A549 treated with AZD9567 at 1 μM for 4 hours (cell line): ENCODE results near the gene OR2D2. TPM values are rescaled to one million over a fixed set of nuclear protein-coding genes. Genes with fewer than 3 reads are reported as not detected.

ENCODE experiments used
- total RNA-seq: library from RNA; stranded (reverse); fragments of 200-300 nt; extraction: Qiagen RNA extraction; gene quantifications from 5 replicates; pipeline ENCODE4 v1.2.3, GENCODE V29; 2022; ENCODE audit not compliant: insufficient read depth

Gene OR2D2, protein sequence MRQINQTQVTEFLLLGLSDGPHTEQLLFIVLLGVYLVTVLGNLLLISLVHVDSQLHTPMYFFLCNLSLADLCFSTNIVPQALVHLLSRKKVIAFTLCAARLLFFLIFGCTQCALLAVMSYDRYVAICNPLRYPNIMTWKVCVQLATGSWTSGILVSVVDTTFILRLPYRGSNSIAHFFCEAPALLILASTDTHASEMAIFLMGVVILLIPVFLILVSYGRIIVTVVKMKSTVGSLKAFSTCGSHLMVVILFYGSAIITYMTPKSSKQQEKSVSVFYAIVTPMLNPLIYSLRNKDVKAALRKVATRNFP
- not detected in 5 replicates for total RNA-seq

DNA sequence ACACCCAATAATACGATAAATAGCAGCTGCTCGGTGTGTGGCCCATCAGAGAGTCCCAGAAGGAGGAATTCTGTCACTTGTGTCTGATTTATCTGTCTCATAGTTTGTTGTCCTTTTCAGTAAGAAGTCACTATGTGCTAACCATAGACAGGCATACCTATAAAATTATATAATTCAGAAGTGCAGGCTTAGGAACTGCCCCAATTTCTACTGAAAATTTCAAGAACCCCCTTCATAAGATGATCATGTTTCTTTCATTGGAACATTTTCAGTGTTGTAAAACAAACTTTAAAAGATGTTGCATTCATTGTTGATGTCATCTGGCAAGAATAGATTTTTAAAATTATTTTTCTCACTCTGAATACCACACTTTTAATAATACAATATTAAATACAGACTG lies at the start of gene OR2D2:
Gene OR2D2, minus strand, starts transcription at position 101 of the 400 bp plus-strand sequence. Its CDS starts 0 bp downstream, at position 101.

DNA sequence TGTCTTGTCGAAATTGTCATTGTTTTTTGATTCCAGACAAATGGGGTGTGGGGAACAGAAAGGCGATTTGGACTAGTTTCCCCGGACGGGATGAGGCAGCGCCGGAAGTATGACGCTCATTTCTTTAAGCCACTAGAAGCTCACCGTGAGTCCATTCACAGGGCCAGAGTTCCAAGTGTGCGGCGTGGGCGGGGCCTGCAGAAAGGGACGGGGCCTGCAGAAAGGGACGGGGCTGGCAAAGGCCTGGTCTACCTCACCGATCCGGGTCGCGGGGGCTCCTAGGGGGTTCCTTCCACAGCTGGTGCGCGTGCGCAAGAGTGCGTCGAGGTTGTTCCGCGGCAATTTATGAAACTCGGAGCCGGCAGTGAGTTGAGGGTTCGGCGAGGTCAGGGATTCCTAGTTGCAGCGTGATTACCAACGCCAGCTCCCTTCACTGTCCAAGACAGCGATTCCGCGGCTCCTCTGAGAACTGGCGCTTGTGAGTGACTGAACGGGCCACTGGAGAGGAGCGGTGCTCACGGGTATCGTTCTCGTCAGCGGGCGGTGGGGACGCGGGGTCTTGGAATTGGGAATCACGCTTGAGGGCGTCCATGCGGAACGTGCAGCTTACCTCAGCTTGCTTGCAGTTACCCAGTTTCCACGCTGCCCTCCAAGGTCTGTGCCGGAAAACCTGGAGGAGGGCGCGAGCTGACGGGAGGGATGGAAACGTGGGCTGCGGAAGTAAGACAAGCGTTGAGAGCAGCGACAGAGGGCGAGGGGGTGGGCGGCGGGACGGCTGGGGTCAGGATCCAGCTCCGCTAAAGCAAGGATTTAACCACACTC lies 34.1 kb upstream of the OR2D2 start, which contains the start of gene ZNF215:
Gene ZNF215, plus strand, starts transcription at position 219 of the 822 bp plus-strand sequence. CDS start 5,847 bp downstream, outside the sequence.

DNA sequence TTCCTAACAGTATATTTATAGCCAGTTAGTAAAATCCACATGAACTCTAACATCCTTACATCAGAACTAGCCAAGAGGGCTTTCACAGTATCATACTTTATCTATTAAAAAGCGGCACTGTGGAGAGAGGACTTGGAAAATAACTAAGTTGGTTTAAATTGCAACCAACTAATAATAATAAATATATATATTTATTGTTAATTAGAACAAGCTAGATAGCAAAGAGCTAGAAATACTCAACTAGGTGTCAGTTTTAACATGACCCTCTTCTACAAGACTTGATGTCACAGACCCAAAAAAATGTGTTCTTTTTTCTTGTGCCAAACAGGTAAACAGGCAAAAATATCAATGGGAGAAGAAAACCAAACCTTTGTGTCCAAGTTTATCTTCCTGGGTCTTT lies 28.4 kb upstream of the OR2D2 start, which contains the start of gene OR2D3:
Gene OR2D3, plus strand, starts transcription at position 301 of the 400 bp plus-strand sequence. Its CDS starts 0 bp downstream, at position 301.

DNA sequence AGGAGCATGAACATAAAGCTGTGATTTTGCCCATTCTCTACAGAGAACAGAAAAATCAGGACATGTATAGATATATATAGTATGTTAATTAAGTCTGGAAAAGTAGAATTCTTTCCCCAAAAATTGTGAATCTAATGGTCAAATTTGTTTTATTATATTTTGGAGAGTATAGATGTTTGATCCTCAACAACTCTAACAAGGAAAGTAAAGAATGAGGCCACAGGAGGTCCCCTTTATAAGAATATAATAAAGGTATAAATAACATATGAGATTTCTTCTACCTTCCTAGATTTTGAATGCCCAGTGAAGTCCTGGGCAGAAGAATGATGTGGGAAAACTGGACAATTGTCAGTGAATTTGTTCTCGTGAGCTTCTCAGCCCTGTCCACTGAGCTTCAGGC lies 16.0 kb downstream of the OR2D2 start, which contains the start of gene OR10A4:
Gene OR10A4, plus strand, starts transcription at position 301 of the 400 bp plus-strand sequence. Its CDS starts 23 bp downstream, at position 324.

DNA sequence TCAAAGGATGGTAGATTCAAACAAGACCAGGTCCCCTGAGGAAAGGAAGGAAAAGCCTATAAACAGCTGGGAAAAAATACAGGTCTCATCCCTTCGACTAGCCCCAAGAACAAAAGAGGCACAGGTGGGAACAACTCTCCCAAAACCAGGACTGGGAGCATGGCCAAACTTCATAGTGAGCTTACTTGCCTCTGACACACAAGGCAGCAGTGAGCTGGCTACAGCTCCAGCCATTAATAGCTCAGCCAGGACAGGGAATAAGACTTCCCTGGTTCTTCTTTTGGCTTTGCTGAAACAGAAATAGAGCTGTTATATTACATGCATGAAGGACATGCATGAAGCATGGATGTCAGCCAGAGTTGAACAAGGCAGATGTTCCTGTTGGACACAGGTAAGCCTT lies 29.3 kb downstream of the OR2D2 start, which contains the start of gene OR10A2:
Gene OR10A2, plus strand, starts transcription at position 97 of the 400 bp plus-strand sequence. CDS start 6,698 bp downstream, outside the sequence.

GRCh38 chr11:6845383-6845782 lies 46.9 kb downstream of the OR2D2 start, which contains the start of gene OR10A5:
Gene OR10A5 (plus strand): TSS chr11:6845683. CDS start chr11:6845683, 0 bp downstream.

Other genes starting within 250 kb of the OR2D2 start
- gene DCHS1, start 236.7 kb downstream of the OR2D2 start, total RNA-seq, result 0.05 to 0.13 TPM (median 0.10 TPM) in 4 of 5 replicates, not detected in the other
- 96.7 to 199 TPM (median 105 TPM) in 5 replicates for gene MRPL17, start 209.2 kb downstream of the OR2D2 start, total RNA-seq
- gene OR2AG2, start 120.5 kb downstream of the OR2D2 start, total RNA-seq, result 0.02 to 0.09 TPM in 2 of 5 replicates, not detected in the others
- gene OR2AG1, start 109.5 kb downstream of the OR2D2 start, total RNA-seq, result not detected in 5 replicates
- not detected in 5 replicates for gene OR6A2, start 92.8 kb downstream of the OR2D2 start, total RNA-seq
- gene OR10A5, start 46.8 kb downstream of the OR2D2 start, total RNA-seq, result not detected in 5 replicates
- not detected in 5 replicates for gene OR10A2, start 29.4 kb downstream of the OR2D2 start, total RNA-seq
- gene OR10A4, start 15.9 kb downstream of the OR2D2 start, total RNA-seq, result not detected in 5 replicates
- gene OR2D3, start 28.5 kb upstream of the OR2D2 start, total RNA-seq, result not detected in 5 replicates
- gene ZNF215, start 33.9 kb upstream of the OR2D2 start, total RNA-seq, result 0.59 to 1.0 TPM (median 0.85 TPM) in 5 replicates
- gene ZNF214, start 127.8 kb upstream of the OR2D2 start, total RNA-seq, result 0.28 to 5.3 TPM (median 1.1 TPM) in 5 replicates
- gene NLRP14, start 128.0 kb upstream of the OR2D2 start, total RNA-seq, result not detected in 5 replicates
- not detected in 5 replicates for gene RBMXL2, start 196.5 kb upstream of the OR2D2 start, total RNA-seq